IPS DF 6.9 (cell line): Measurements from ENCODE around the gene GJC3.
"Not testable (repeated sequence)": the region's sequence is repeated elsewhere in the genome, so short reads cannot be mapped to it uniquely, and the experiment has no call there.

ENCODE experiments used
- DNase-seq: peaks from one replicate; pipeline ENCODE4 v3.0.0-alpha.2; 2013; ENCODE audit warnings: low read depth, low spot score
- H3K27ac ChIP-seq: one replicate; pipeline ENCODE4 v1.5.1; 2013; ENCODE audit warnings: low read length, control low read depth
- H3K27me3 ChIP-seq: 2 replicates; pipeline ENCODE4 v1.6.1; 2013; ENCODE audit warnings: mild to moderate bottlenecking, low read length; ENCODE audit not compliant: control insufficient read depth, insufficient read depth
- H3K36me3 ChIP-seq: 2 replicates; pipeline ENCODE4 v1.6.1; 2013; ENCODE audit warnings: low read length; ENCODE audit not compliant: control insufficient read depth, insufficient read depth
- H3K4me1 ChIP-seq: 2 replicates; pipeline ENCODE4 v1.6.1; 2013; ENCODE audit warnings: low read length; ENCODE audit not compliant: control insufficient read depth, insufficient read depth
- H3K4me3 ChIP-seq: 2 replicates; pipeline ENCODE4 v1.5.1; 2013; ENCODE audit warnings: mild to moderate bottlenecking, low read length
- H3K9me3 ChIP-seq: 2 replicates; pipeline ENCODE4 v1.6.1; 2013; ENCODE audit warnings: low read length, inconsistent platforms; ENCODE audit not compliant: control insufficient read depth, insufficient read depth
- WGBS: extraction: QIAGEN DNeasy Blood & Tissue Kit; methylation state at CpG from one replicate; pipeline ENCODE4 v1.1.7; 2013; ENCODE audit warnings: mixed read lengths, missing lambda C conversion rate; ENCODE audit not compliant: insufficient read length, insufficient coverage; 5-methylcytosine and 5-hydroxymethylcytosine counted together

Gene GJC3

GRCh38 chr7:99954643-99955042, 25.2 kb upstream of the GJC3 start:
- not testable (repeated sequence) for H3K27me3 ChIP-seq, H3K36me3 ChIP-seq, H3K4me3 ChIP-seq, DNase-seq, H3K27ac ChIP-seq, H3K4me1 ChIP-seq, H3K9me3 ChIP-seq
- no CpG with 5 or more reads among the region's 7 CpGs for WGBS

- no peaks in the 10 kb centered on the region for H3K4me1 ChIP-seq
- no peak overlapping the region for H3K27ac ChIP-seq
- H3K27me3 ChIP-seq: no peaks in the 10 kb centered on the region
- no peaks in the 10 kb centered on the region; the same call in 1 of the 2 replicates for H3K9me3 ChIP-seq
- no peak overlapping the region for H3K4me3 ChIP-seq
- no CpG with 5 or more reads among the region's 3 CpGs for WGBS
- no peak for DNase-seq
- no peaks in the 10 kb centered on the region for H3K36me3 ChIP-seq
These were observed 24.2 kb upstream of the GJC3 start for GRCh38 chr7:99953649-99954048.

- H3K27ac ChIP-seq, H3K27me3 ChIP-seq, H3K9me3 ChIP-seq, H3K36me3 ChIP-seq, H3K4me1 ChIP-seq, DNase-seq, H3K4me3 ChIP-seq: not testable (repeated sequence)
- WGBS: no CpG with 5 or more reads among the region's 4 CpGs
These were observed 23.2 kb upstream of the GJC3 start for GRCh38 chr7:99952649-99953048.

GRCh38 chr7:99950819-99951218, 21.4 kb upstream of the GJC3 start:
- not testable (repeated sequence) for H3K27me3 ChIP-seq, H3K27ac ChIP-seq, H3K4me1 ChIP-seq, H3K36me3 ChIP-seq, H3K4me3 ChIP-seq, H3K9me3 ChIP-seq, DNase-seq
- no CpG with 5 or more reads among the region's 6 CpGs for WGBS

- Histone ChIP-seq H3K9me3 (no peaks in the 10 kb centered on the region; the same call in 1 of the 2 replicates), H3K4me1 (peaks cover 3% of the 10 kb centered on the region), H3K27me3 (no peaks in the 10 kb centered on the region), H3K36me3 (no peaks in the 10 kb centered on the region), H3K4me3 (no peak overlapping the region), H3K27ac (no peak overlapping the region)
- DNase-seq: no peak
- no CpG with 5 or more reads among the region's 3 CpGs for WGBS
These were observed 20.3 kb upstream of the GJC3 start for GRCh38 chr7:99949645-99950228.

GRCh38 chr7:99947608-99948007, 18.2 kb upstream of the GJC3 start:
- no peaks in the 10 kb centered on the region for H3K27me3 ChIP-seq
- no peaks in the 10 kb centered on the region; the same call in 1 of the 2 replicates for H3K9me3 ChIP-seq
- H3K36me3 ChIP-seq: 0 out of 2 replicates have a peak, but pooled peaks cover 2% of the 10 kb centered on the region
- no peak overlapping the region for H3K27ac ChIP-seq
- no peak overlapping the region for H3K4me3 ChIP-seq
- no peak for DNase-seq
- no CpG with 5 or more reads among the region's 1 CpG for WGBS
- H3K4me1 ChIP-seq: peaks cover 6% of the 10 kb centered on the region

- peak overlapping the region; percentile 99 for H3K27ac ChIP-seq
- no peak overlapping the region for H3K4me3 ChIP-seq
- 0 out of 2 replicates have a peak, but pooled peaks cover 2% of the 10 kb centered on the region for H3K36me3 ChIP-seq
- WGBS: no CpG with 5 or more reads among the region's 4 CpGs
- no peak for DNase-seq
- H3K4me1 ChIP-seq: peaks cover 6% of the 10 kb centered on the region
- no peaks in the 10 kb centered on the region; the same call in 1 of the 2 replicates for H3K9me3 ChIP-seq
- H3K27me3 ChIP-seq: no peaks in the 10 kb centered on the region
These were observed 15.2 kb upstream of the GJC3 start for GRCh38 chr7:99944497-99945070.

GRCh38 chr7:99943641-99944496, 14.4 kb upstream of the GJC3 start:
- WGBS: no CpG with 5 or more reads among the region's 14 CpGs
- peak; percentile 92 for DNase-seq
- Histone ChIP-seq H3K27me3 (no peaks in the 10 kb centered on the region), H3K36me3 (0 out of 2 replicates have a peak, but pooled peaks cover 2% of the 10 kb centered on the region), H3K4me1 (peaks cover 6% of the 10 kb centered on the region), H3K4me3 (no peak overlapping the region), H3K9me3 (no peaks in the 10 kb centered on the region; the same call in 1 of the 2 replicates), H3K27ac (peak overlapping the region; percentile 97)

GRCh38 chr7:99938296-99938695, 8.9 kb upstream of the GJC3 start:
- no peak for DNase-seq
- Histone ChIP-seq H3K9me3 (no peaks in the 10 kb centered on the region; the same call in 1 of the 2 replicates), H3K27me3 (no peaks in the 10 kb centered on the region), H3K4me3 (no peak overlapping the region), H3K27ac (no peak overlapping the region), H3K4me1 (peaks cover under 1% of the 10 kb centered on the region; the same call in 1 of the 2 replicates), H3K36me3 (0 out of 2 replicates have a peak, but pooled peaks cover under 1% of the 10 kb centered on the region)
- WGBS: no CpG with 5 or more reads among the region's 2 CpGs

- DNase-seq, H3K9me3 ChIP-seq, H3K27me3 ChIP-seq, H3K4me3 ChIP-seq, H3K4me1 ChIP-seq, H3K27ac ChIP-seq, H3K36me3 ChIP-seq: not testable (repeated sequence)
- WGBS: no CpG with 5 or more reads among the region's 4 CpGs
These were observed 5.6 kb upstream of the GJC3 start for GRCh38 chr7:99935009-99935408.
